Adrenal gland (tissue), 5 donors: ENCODE measurements around the gene DAB2.

Source experiments
- CTCF ChIP-seq, 6 experiments: fragments of 450-650 bp in 4 of 6; fragments of 200-600 bp in 2 of 6; sonication (generic) in 1 of 6; IDR thresholded peaks; 1 replicate in 5 of 6; 2 replicates in 1 of 6; pipeline versions ENCODE4 v1.5.1 to v1.8.0; 2016 to 2021; ENCODE audit warnings: antibody characterized with exemption in 6 of 6, mild to moderate bottlenecking in 2 of 6, moderate library complexity in 1 of 6
- POLR2A ChIP-seq, 2 donors: fragments of 450-650 bp; IDR thresholded peaks; one replicate each; pipeline ENCODE4 v1.6.1; 2017; ENCODE audit warnings: antibody characterized with exemption in 2 of 2, mild to moderate bottlenecking in 2 of 2, moderate library complexity in 1 of 2
- donor health status: DM: no; HTN: no; CAD: no.

GRCh38 chr5:39405083-39405843, 19.5 kb downstream of the DAB2 start:
- TF ChIP-seq CTCF (IDR thresholded peaks at IDR 0.05) (no peak), POLR2A (IDR thresholded peaks at IDR 0.05) (no peak)
